ENCODE data around the gene FAM118B.

The FAM118B gene

DNA sequence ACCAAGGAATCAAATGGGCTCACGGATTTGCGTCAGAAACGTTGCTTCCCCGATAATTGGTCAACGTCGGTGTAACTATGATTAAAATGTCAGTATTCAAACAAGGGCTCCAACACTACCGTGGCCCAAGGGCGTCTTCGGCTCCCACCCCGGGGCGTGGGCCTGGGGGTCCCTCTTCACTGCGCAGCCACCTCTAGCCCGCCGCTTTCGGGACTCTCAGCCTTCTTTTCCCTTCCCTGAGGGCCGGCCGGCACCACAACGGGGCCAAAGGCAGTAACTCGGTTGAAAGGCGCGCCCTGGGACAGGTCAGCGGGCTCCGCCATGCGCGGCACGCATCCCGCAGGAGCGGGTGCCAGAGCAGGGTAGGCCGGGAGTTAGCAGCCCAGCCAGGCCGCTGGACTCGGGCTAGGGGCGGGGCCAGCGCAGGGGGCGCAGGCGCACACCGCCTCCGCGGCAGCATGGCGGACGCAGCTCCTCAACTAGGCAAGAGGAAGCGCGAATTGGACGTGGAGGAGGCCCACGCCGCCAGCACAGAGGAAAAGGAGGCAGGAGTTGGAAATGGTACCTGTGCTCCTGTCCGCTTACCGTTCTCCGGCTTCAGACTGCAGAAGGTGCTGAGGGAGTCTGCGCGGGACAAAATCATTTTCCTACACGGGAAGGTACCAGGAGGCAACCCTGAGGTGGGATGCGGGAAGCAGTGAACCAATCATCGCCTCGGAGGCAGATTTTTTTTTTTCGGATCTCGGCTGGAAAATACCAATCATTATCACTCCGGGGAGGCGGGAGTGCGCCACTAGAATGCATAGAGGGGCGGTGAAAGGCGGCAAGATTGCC is 92.3 kb downstream of the FAM118B start, which contains the start of gene DCPS:
TSS of gene DCPS (plus strand) at position 438 of the 834 bp plus-strand sequence. CDS start at position 459, 21 bp downstream.
- TF ChIP-seq, protein P1, sequence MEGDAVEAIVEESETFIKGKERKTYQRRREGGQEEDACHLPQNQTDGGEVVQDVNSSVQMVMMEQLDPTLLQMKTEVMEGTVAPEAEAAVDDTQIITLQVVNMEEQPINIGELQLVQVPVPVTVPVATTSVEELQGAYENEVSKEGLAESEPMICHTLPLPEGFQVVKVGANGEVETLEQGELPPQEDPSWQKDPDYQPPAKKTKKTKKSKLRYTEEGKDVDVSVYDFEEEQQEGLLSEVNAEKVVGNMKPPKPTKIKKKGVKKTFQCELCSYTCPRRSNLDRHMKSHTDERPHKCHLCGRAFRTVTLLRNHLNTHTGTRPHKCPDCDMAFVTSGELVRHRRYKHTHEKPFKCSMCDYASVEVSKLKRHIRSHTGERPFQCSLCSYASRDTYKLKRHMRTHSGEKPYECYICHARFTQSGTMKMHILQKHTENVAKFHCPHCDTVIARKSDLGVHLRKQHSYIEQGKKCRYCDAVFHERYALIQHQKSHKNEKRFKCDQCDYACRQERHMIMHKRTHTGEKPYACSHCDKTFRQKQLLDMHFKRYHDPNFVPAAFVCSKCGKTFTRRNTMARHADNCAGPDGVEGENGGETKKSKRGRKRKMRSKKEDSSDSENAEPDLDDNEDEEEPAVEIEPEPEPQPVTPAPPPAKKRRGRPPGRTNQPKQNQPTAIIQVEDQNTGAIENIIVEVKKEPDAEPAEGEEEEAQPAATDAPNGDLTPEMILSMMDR (IDR thresholded peaks at IDR 0.05; ENCODE audit: low read length), result no peak
- no peak for TF ChIP-seq EZH2 (IDR thresholded peaks at IDR 0.05; ENCODE audit: borderline replicate concordance, low read length)
- Histone ChIP-seq H3K36me3 (ENCODE audit: insufficient read depth, low read length) (peaks cover 12% of the 10 kb centered on the region; the same call in 1 of the 2 replicates), H2AFZ (ENCODE audit: low read length) (no peak within 1 kb of the TSS)

GRCh38 chr11:126304457-126305075 is 93.0 kb downstream of the FAM118B start:
- Histone ChIP-seq H4K20me1 (ENCODE audit: insufficient read depth, low read length) (no peaks in the 10 kb centered on the region), H2AFZ (ENCODE audit: low read length) (no peak overlapping the region), H3K9ac (ENCODE audit: low read length) (peak overlapping the region; percentile 90), H3K4me3 (ENCODE audit: low read depth, low read length, poor library complexity, severe bottlenecking) (peak overlapping the region; percentile 79), H3K27ac (ENCODE audit: low read depth, low read length, poor library complexity, severe bottlenecking) (peak overlapping the region; percentile 64), H3F3A (ENCODE audit: insufficient read depth, low read length) (no peaks in the 10 kb centered on the region), H3K9me3 (ENCODE audit: low read length) (no peaks in the 10 kb centered on the region), H3K36me3 (ENCODE audit: insufficient read depth, low read length) (peaks cover 17% of the 10 kb centered on the region; the same call in 1 of the 2 replicates), H3K4me1 (ENCODE audit: insufficient read depth, low read length, severe bottlenecking) (peaks cover 27% of the 10 kb centered on the region), H3K27me3 (ENCODE audit: insufficient read depth, low read length) (no peaks in the 10 kb centered on the region), H3K4me2 (ENCODE audit: low read length) (peak overlapping the region; percentile 73), H3K79me2 (ENCODE audit: insufficient read depth, low read length) (0 out of 2 replicates have a peak, but pooled peaks cover 6% of the 10 kb centered on the region), H3K9me2 (ENCODE audit: low read depth, low read length) (no peaks in the 10 kb centered on the region)
- TF ChIP-seq, protein P1 (IDR thresholded peaks at IDR 0.05; ENCODE audit: low read length), result no peak
- no peak for TF ChIP-seq EZH2 (IDR thresholded peaks at IDR 0.05; ENCODE audit: borderline replicate concordance, low read length)

More for the DNA sequence above, 92.3 kb downstream of the FAM118B start, which contains the start of gene DCPS:
- peaks cover 27% of the 10 kb centered on the region for H3K4me1 ChIP-seq (ENCODE audit: insufficient read depth, low read length, severe bottlenecking)
- no peaks in the 10 kb centered on the region for H3K9me3 ChIP-seq (ENCODE audit: low read length)
- H3K9ac ChIP-seq (ENCODE audit: low read length), result peak within 1 kb of the TSS; percentile 90
- peak within 1 kb of the TSS; percentile 73 for H3K4me2 ChIP-seq (ENCODE audit: low read length)
- peak within 1 kb of the TSS; percentile 64 for H3K27ac ChIP-seq (ENCODE audit: low read depth, low read length, poor library complexity, severe bottlenecking)
- H3K9me2 ChIP-seq (ENCODE audit: low read depth, low read length), result no peaks in the 10 kb centered on the region
- H3K4me3 ChIP-seq (ENCODE audit: low read depth, low read length, poor library complexity, severe bottlenecking), result peak within 1 kb of the TSS; percentile 79
- no peaks in the 10 kb centered on the region for H4K20me1 ChIP-seq (ENCODE audit: insufficient read depth, low read length)
- H3K79me2 ChIP-seq (ENCODE audit: insufficient read depth, low read length), result 0 out of 2 replicates have a peak, but pooled peaks cover 6% of the 10 kb centered on the region
- H3K27me3 ChIP-seq (ENCODE audit: insufficient read depth, low read length), result no peaks in the 10 kb centered on the region
- H3F3A ChIP-seq (ENCODE audit: insufficient read depth, low read length), result no peaks in the 10 kb centered on the region

GRCh38 chr11:126305699-126306098 is 94.1 kb downstream of the FAM118B start:
- Histone ChIP-seq H3K4me1 (ENCODE audit: insufficient read depth, low read length, severe bottlenecking) (peaks cover 27% of the 10 kb centered on the region), H4K20me1 (ENCODE audit: insufficient read depth, low read length) (no peaks in the 10 kb centered on the region), H3K79me2 (ENCODE audit: insufficient read depth, low read length) (0 out of 2 replicates have a peak, but pooled peaks cover 6% of the 10 kb centered on the region), H3K27me3 (ENCODE audit: insufficient read depth, low read length) (no peaks in the 10 kb centered on the region), H3K9me2 (ENCODE audit: low read depth, low read length) (no peaks in the 10 kb centered on the region), H3K4me3 (ENCODE audit: low read depth, low read length, poor library complexity, severe bottlenecking) (no peak overlapping the region), H3K4me2 (ENCODE audit: low read length) (0 out of 2 replicates have a peak overlapping the region, but pooled peaks have one; percentile 3), H3K9me3 (ENCODE audit: low read length) (no peaks in the 10 kb centered on the region), H2AFZ (ENCODE audit: low read length) (no peak overlapping the region), H3K27ac (ENCODE audit: low read depth, low read length, poor library complexity, severe bottlenecking) (peak overlapping the region; percentile 32), H3F3A (ENCODE audit: insufficient read depth, low read length) (no peaks in the 10 kb centered on the region), H3K9ac (ENCODE audit: low read length) (no peak overlapping the region), H3K36me3 (ENCODE audit: insufficient read depth, low read length) (peaks cover 26% of the 10 kb centered on the region; the same call in 1 of the 2 replicates)
- TF ChIP-seq EZH2 (IDR thresholded peaks at IDR 0.05; ENCODE audit: borderline replicate concordance, low read length), result no peak
- TF ChIP-seq, protein P1 (IDR thresholded peaks at IDR 0.05; ENCODE audit: low read length), result no peak
